GM12891 (cell line): ENCODE data around the gene RNF213.

Source experiments
- DNase-seq: peaks from one replicate; pipeline ENCODE4 v3.0.0; 2011; ENCODE audit warnings: low spot score; ENCODE audit not compliant: insufficient read length
- FAIRE-seq: peaks from 2 replicates; lab custom pipeline; 2011; peaks lifted over from hg19 to GRCh38; lab: Jason Lieb, UNC
- PAX5 ChIP-seq: IDR thresholded peaks from 2 replicates; pipeline ENCODE4 v1.6.1; 2011; ENCODE audit warnings: low read length, moderate library complexity, mild to moderate bottlenecking; ENCODE audit not compliant: insufficient read depth, severe bottlenecking
- POLR2A ChIP-seq: IDR thresholded peaks from 2 replicates; pipeline ENCODE4 v1.6.1; 2011; ENCODE audit warnings: low read depth, low read length, control low read depth
- POLR2AphosphoS5 ChIP-seq: IDR thresholded peaks from 2 replicates; pipeline ENCODE4 v1.6.1; 2011; ENCODE audit warnings: low read depth, low read length, control low read depth
- POU2F2 ChIP-seq: IDR thresholded peaks from 2 replicates; pipeline ENCODE4 v1.6.1; 2011; ENCODE audit warnings: low read depth, mild to moderate bottlenecking, control low read depth, low read length, moderate library complexity
- SPI1 ChIP-seq: IDR thresholded peaks from 2 replicates; pipeline ENCODE4 v1.6.1; 2011; ENCODE audit warnings: low read depth, low read length, control low read depth
- TAF1 ChIP-seq: IDR thresholded peaks from 2 replicates; pipeline ENCODE4 v1.6.1; 2011; ENCODE audit warnings: low read depth, low read length, control low read depth

The RNF213 gene

DNA sequence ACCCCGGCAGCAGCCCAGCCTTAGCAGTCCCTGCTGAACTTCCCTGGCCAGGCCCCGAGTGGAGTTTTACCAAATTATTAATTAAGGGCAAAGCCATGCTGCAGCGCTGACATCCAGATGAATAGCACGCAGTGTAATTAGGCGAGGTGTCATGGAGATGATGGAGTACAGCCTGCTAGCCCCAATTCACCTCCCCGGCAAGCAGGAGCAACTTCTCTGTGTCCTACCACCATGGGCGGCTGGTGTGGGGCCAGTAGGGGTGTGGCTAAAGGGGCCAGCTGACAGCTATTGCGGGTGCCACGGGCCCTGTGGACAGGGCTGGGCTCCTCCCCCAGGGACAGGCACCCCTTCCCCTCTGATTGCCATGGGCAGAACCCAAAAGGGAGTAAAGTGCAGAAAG, 178.8 kb downstream of the RNF213 start:
- TF ChIP-seq TAF1 (no peak), POLR2A (no peak), SPI1 (no peak), PAX5 (no peak), POLR2AphosphoS5 (no peak), POU2F2 (no peak)
- no peak for DNase-seq
- no peak for FAIRE-seq

DNA sequence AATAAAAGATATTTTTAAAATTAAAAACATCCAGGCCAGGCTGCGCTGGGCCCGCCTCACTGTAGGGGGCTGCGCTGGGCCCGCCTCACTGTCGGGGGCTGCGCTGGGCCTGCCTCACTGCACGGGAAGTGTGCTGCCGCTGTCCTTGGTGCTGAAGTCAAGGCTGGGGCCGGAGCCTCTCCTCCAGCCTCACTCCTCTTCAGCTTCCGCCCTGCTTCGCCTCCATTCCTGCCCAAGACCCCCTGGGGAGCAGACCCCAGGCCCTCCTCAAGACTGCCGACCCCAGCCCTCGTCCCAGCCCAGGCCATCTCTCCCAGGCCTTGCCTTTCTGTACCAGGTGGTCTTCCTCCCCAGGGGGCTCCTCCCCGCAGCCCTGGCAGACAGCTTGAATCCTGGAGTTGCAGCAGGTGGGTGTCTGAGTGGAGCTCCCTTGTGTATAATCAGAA, 180.5 kb downstream of the RNF213 start:
- FAIRE-seq (no peak), DNase-seq (peak; percentile 92)
- TF ChIP-seq POU2F2 (no peak), POLR2AphosphoS5 (no peak), SPI1 (no peak), PAX5 (no peak), TAF1 (no peak), POLR2A (no peak)

DNA sequence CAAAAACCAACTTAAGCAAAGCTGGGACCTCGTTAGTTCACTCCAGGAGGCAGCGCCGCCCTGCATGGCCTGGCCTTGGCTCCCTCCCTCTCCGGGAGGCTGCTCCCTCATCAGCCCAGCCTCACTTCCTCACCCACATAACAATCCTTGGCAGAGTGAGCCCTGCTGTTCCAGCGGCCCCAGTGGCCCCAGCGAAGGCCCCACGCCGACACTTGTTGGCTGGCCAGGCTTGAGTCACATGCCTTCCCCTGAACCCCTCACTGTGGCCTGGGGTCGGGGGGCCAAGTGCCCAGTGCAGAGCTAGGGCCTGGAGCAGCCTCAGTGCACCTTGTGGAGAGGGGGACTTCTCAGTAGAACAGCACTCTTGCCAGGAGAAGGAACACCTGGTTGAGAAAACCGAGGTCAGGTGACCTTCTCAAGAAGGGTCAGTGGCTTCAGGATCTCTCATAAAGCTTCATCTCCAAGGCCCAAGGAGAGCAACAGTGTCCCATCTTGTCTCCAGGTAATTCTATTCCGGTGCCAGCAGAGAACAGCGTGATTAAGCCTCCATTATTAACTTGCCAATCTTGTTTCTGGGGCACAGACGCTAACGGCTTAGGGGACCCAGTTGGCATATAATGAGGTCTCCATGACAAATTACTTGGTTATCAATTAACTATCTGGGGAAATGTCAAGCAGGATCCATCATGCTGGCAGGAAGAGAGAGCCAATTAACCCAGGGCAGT, 181.1 kb downstream of the RNF213 start:
- DNase-seq (no peak), FAIRE-seq (no peak)
- TF ChIP-seq POLR2AphosphoS5 = no peak
- TF ChIP-seq SPI1 = no peak
- no peak for TF ChIP-seq PAX5
- TF ChIP-seq POU2F2 = no peak
- TF ChIP-seq TAF1 = no peak
- no peak for TF ChIP-seq POLR2A

DNA sequence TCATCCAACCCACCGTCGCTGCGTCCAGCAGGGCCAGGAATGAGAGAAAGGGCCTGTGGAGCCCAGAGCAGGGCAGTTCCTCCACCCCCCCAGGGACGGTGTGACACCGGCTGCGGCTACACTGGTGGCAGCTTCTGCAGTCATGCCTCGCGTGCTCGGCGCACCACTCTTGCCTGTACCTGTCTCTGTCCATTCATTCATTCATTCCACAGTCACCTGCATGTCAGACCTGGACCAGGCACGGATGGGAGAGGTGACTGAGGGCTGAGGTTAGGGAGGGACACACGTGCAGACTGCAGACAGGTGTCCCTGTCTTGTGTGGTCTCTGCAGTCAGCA, 181.6 kb downstream of the RNF213 start:
- no peak for DNase-seq
- TF ChIP-seq TAF1 = no peak
- TF ChIP-seq PAX5 = no peak
- TF ChIP-seq POU2F2 = no peak
- TF ChIP-seq POLR2AphosphoS5 = no peak
- no peak for TF ChIP-seq SPI1
- no peak for TF ChIP-seq POLR2A
- no peak for FAIRE-seq

DNA sequence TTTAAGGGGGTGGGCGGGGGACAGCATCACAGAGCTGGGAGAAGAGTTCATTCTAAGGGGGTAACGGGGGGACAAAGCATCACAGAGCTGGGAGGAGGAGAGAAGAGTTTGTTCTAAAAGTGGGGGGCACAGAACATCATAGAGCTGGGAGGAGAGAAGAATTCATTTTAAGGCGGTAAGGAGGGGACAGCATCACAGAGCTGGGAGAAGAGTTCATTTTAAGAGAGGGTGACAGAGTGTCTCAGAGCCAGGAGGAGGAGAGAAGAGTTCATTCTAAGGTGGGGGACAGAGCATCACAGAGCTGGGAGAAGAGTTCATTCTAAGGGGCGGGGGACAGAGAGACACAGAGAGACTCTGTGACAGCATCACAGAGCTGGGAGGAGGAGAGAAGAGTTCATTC, 182.1 kb downstream of the RNF213 start:
- FAIRE-seq = no peak
- DNase-seq = no peak
- no peak for TF ChIP-seq POU2F2
- TF ChIP-seq PAX5 = no peak
- no peak for TF ChIP-seq POLR2A
- TF ChIP-seq TAF1 = no peak
- no peak for TF ChIP-seq POLR2AphosphoS5

DNA sequence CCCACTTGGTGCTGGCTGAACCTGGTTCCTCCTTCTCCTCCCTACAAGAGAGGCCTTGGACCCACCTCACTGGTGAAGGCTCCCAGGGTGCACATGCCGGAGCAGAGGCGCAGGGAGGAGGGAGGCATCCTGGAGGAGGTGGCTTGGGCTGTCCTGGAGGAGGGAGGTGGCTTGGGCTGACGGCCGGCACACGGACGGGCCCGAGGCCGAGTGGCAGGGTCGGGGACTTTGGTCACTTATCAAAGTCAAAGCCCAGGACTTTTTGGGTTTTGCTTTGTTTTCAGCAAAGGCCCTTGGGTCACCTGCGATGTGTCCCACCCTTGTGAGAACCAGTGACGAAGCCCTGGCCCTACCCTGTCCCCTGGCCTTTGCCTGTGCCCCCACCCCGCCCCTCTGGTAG, 182.8 kb downstream of the RNF213 start:
- TF ChIP-seq TAF1 (no peak), POU2F2 (no peak), POLR2AphosphoS5 (no peak), POLR2A (no peak), SPI1 (no peak), PAX5 (no peak)
- DNase-seq = no peak
- no peak for FAIRE-seq

DNA sequence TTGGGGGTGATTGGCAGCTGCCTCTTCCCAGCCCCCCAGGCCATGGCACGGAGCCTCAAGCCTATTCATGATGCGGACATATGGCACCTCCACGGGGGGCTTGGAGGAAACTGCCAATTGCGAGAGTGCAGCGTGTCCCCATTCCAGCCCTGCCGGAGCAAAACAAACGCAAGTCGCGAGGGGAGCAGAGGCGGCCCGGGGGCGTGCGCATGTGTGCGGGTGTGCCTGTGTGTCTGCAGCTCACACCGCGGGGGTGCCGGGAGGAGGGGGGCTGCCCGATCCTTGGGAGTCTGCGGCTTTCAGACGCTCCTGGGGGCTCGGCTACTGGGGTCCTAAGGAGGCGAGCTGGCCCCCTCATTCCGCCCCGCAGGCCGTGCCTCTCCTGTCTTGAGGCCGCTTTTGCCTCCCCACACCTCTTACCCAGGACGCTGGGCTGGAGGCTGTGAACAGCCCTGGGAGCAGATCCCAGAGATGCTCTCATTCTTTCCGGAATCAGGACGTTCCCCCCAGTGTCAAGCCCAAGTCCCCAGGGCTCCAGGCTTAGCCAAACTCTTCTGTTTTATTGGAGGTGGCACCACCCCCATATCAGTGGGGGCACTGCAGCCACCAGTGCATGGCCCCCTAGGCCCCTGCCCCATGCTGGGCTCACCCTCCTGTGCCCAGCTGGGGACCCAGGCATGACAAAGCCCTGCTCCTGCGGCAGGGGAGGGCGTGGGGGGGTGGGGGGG, 183.4 kb downstream of the RNF213 start:
- DNase-seq = no peak
- TF ChIP-seq TAF1 = no peak
- no peak for TF ChIP-seq POU2F2
- TF ChIP-seq SPI1 = no peak
- no peak for TF ChIP-seq POLR2A
- TF ChIP-seq POLR2AphosphoS5 = no peak
- no peak for TF ChIP-seq PAX5
- FAIRE-seq = no peak

DNA sequence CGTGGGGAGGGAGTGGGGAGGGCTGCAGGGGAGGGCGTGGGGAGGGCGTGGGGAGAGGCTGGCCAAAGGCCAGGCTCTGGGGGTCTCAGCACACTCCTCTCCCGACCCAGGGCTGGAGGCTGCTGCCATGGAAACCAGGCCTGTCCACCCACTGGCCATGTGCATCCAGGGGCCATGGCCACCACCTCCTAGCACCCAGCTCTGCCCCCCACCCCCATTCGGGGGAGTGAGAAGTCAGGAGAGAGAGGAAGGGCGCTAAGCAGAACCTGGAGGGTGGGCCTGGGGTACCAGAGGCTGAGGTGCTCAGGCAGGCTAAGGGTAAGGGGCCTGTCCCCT, 184.0 kb downstream of the RNF213 start:
- TF ChIP-seq PAX5 = no peak
- no peak for TF ChIP-seq POU2F2
- TF ChIP-seq TAF1 = no peak
- TF ChIP-seq POLR2AphosphoS5 = no peak
- TF ChIP-seq POLR2A = no peak
- TF ChIP-seq SPI1 = no peak
- no peak for DNase-seq
- FAIRE-seq = no peak

DNA sequence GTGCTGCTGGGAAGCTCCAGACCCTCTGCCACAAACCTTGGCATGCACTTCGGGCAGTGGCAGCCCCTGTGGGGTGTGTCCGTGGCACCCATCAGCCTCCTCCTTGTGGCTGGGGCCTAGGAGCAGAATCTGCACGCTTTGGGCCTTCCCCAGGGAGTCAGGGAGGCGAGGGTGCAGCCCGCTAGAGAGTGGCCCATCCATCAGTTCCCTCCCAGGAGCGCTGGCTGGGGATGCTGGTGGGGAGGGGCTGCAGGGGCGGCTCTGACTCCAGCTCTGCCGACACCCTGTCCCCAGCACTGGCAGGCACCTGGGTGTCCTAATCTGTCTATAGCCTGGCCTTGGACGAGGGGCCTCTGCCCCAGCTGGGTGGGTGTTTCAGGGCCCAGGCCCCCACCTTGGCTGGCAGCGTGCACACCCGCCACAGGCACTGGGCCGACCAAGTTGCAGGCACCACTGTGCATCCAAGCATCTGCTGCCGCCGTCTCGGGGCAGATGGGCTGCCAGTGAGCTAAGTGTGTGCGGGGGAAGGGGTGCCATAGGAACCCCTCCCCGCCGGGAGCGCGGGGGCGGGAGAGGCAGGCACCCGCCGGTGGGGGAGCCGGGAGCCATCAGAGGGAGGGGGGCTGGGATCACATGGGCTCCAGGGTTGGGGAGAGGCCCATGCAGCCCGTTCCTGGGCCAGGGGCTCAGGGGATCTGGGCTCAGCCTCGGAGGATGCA, 184.5 kb downstream of the RNF213 start:
- DNase-seq (no peak), FAIRE-seq (no peak)
- no peak for TF ChIP-seq TAF1
- no peak for TF ChIP-seq POLR2A
- TF ChIP-seq POU2F2 = no peak
- TF ChIP-seq POLR2AphosphoS5 = no peak
- no peak for TF ChIP-seq PAX5
- TF ChIP-seq SPI1 = no peak

DNA sequence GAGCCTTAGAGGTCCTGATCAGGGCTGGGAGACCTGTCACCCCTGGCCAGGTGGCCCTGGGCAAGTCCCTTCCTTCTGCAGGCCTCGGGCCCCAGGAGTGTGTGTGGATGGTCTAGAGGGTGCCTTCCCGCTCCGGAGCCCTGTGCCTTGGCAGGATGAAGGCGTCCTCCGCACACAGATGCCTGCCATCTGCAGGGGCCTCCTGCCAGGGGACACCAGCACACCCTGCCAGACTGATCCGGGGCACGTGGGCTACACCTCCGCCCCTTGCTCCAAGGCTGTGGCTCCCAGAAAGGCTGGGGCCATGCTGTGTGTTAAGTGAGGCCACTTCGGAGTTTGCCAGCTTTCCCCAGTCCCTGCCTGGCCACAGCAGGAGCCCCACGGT, 185.1 kb downstream of the RNF213 start:
- TF ChIP-seq POLR2A (no peak), SPI1 (no peak), TAF1 (no peak), PAX5 (no peak), POLR2AphosphoS5 (no peak), POU2F2 (no peak)
- DNase-seq (no peak), FAIRE-seq (no peak)
